HepG2 (cell line): ENCODE data around the gene C10orf67. TPM values are rescaled to one million over a fixed set of nuclear protein-coding genes. Genes with fewer than 3 reads are reported as not detected.

ENCODE experiments used
- ATAC-seq: fragments of 200-7000 bp; cut with Tn5 transposase; 3 replicates; pipeline ENCODE4 v1.9.1; 2020; ENCODE audit warnings: mild to moderate bottlenecking, moderate library complexity
- BruUV-seq: library from RNA; stranded (reverse); fragments of 400-500 nt; replicated peaks from 2 replicates; lab custom pipeline; 2021; lab: Mats Ljungman, UMichigan
- CTCF ChIA-PET: fragments of 300-600 bp; formaldehyde crosslinking; extraction: SDS; loops from one replicate; lab custom pipeline; 2021; ENCODE audit warnings: low total read pairs, inconsistent platforms, low intra/inter-chr PET ratio; lab: Yijun Ruan, JAX
- POLR2A ChIA-PET: fragments of 350-600 bp; sonication (Branson Sonifier 250); formaldehyde crosslinking; loops from one replicate; lab custom pipeline; 2020; ENCODE audit warnings: antibody characterized with exemption, inconsistent platforms; lab: Yijun Ruan, JAX
- DNase-seq: peaks from one replicate; pipeline ENCODE4 v3.0.0-alpha.2; 2015; ENCODE audit warnings: low spot score
- FAIRE-seq: peaks from 3 replicates; lab custom pipeline; 2011; peaks lifted over from hg19 to GRCh38; lab: Jason Lieb, UNC
- H2AFZ ChIP-seq: one replicate; pipeline ENCODE4 v1.6.1; 2011; ENCODE audit warnings: low read length, inconsistent platforms
- H3K27ac ChIP-seq: fragments of 300-600 bp; 3 replicates; pipeline ENCODE4 v1.8.0; 2011; ENCODE audit warnings: mixed run types, mild to moderate bottlenecking, mixed read lengths, low read length, inconsistent platforms; ENCODE audit not compliant: insufficient read depth; ENCODE audit errors: extremely low read length
- H3K27me3 ChIP-seq, 2 experiments: fragments of 200-600 bp in 1 of 2; 2 replicates in 1 of 2; 3 replicates in 1 of 2; pipeline versions ENCODE4 v1.6.0 to v1.8.0; 2011; ENCODE audit warnings: low read length in 2 of 2, mild to moderate bottlenecking in 2 of 2, moderate library complexity in 2 of 2, inconsistent platforms in 1 of 2; ENCODE audit not compliant: insufficient read depth in 2 of 2, control insufficient read depth in 1 of 2
- H3K36me3 ChIP-seq, 2 experiments: fragments of 200-600 bp in 1 of 2; replicated peaks in 1 of 2; 2 replicates in 1 of 2; 3 replicates in 1 of 2; pipeline versions ENCODE4 v1.5.1 to v1.8.0; 2011; ENCODE audit warnings: low read length in 2 of 2, inconsistent platforms in 1 of 2; ENCODE audit not compliant: insufficient read depth in 2 of 2, control insufficient read depth in 1 of 2
- H3K4me1 ChIP-seq: 2 replicates; pipeline ENCODE4 v1.5.1; 2012; ENCODE audit warnings: low read length, inconsistent platforms; ENCODE audit not compliant: insufficient read depth
- H3K4me2 ChIP-seq: 2 replicates; pipeline ENCODE4 v1.6.0; 2011; ENCODE audit warnings: low read depth, low read length, inconsistent platforms
- H3K4me3 ChIP-seq, 3 experiments: fragments of 200-600 bp in 1 of 3; sonication (generic), shearing (Covaris generic) in 1 of 3; replicated peaks in 1 of 3; 2 replicates each; pipeline ENCODE4 v1.5.1; 2011 to 2016; ENCODE audit warnings: low read length in 3 of 3, inconsistent platforms in 2 of 3, low read depth in 2 of 3, mild to moderate bottlenecking in 2 of 3, control low read depth in 1 of 3, mixed read lengths in 1 of 3; ENCODE audit not compliant: insufficient read depth in 1 of 3
- H3K79me2 ChIP-seq: one replicate; pipeline ENCODE4 v1.6.1; 2011; ENCODE audit warnings: low read length, inconsistent platforms; ENCODE audit not compliant: insufficient read depth
- H3K9ac ChIP-seq: 2 replicates; pipeline ENCODE4 v1.6.0; 2011; ENCODE audit warnings: mild to moderate bottlenecking, low read depth, low read length, inconsistent platforms; ENCODE audit not compliant: insufficient read depth
- H3K9me3 ChIP-seq: 2 replicates; pipeline ENCODE4 v1.5.1; 2012; ENCODE audit warnings: mild to moderate bottlenecking, low read length
- H4K20me1 ChIP-seq: 2 replicates; pipeline ENCODE4 v1.6.0; 2011; ENCODE audit warnings: inconsistent platforms, mild to moderate bottlenecking, low read length, moderate library complexity; ENCODE audit not compliant: insufficient read depth
- MED8 ChIP-seq: sonication (generic); formaldehyde crosslinking; IDR thresholded peaks from 2 replicates; pipeline ENCODE4 v1.8.1; 2023; ENCODE audit warnings: mild to moderate bottlenecking, missing genetic modification reagents; ENCODE audit not compliant: insufficient replicate concordance
- SNAPC2 ChIP-seq: sonication (generic); formaldehyde crosslinking; IDR thresholded peaks from 2 replicates; pipeline ENCODE4 v1.8.1; 2022; ENCODE audit warnings: mild to moderate bottlenecking, missing genetic modification reagents
- ZNF318 ChIP-seq: sonication (generic); formaldehyde crosslinking; IDR thresholded peaks from 2 replicates; pipeline ENCODE4 v1.4.0; 2020; ENCODE audit warnings: mild to moderate bottlenecking, missing genetic modification reagents
- ZNF326 ChIP-seq: sonication (generic); formaldehyde crosslinking; IDR thresholded peaks from 2 replicates; pipeline ENCODE4 v1.4.0; 2020; ENCODE audit warnings: missing genetic modification reagents, borderline replicate concordance
- WGBS: methylation state at CpG from one replicate; pipeline ENCODE4 v1.1.6; 2017; ENCODE audit warnings: low lambda C conversion rate; 5-methylcytosine and 5-hydroxymethylcytosine counted together
- in situ Hi-C: cut with HindIII; loops from 2 replicates; pipeline ENCODE4 v1.10.0; 2017; ENCODE audit warnings: low pct_unique_long_range_greater_than_20kb; ENCODE audit not compliant: extremely low pct_ligation_motif_present
- intact Hi-C: fragments of 100-400 bp; cut with micrococcal nuclease; formaldehyde crosslinking; loops from one replicate; pipeline ENCODE4 v1.10.0; 2022; ENCODE audit not compliant: unreplicated experiment
- polyA plus RNA-seq, 8 experiments: library from polyadenylated mRNA; depleted of rRNA in 3 of 8; stranded (reverse) in 7 of 8; unstranded in 1 of 8; fragments of >200 nt; fragmentation: Illumina TruSeq in 4 of 8; extraction: Trizol in 4 of 8; gene quantifications; 2 replicates each; pipeline versions ENCODE4 v1.2.1 to v1.2.3, GENCODE V29; 2011 to 2016; ENCODE audit warnings: low read depth in 4 of 8, missing spikeins in 1 of 8, mixed read lengths in 1 of 8; ENCODE audit not compliant: insufficient read depth in 1 of 8
- total RNA-seq, 5 experiments: library from RNA; depleted of rRNA; stranded (reverse); fragments of >200 nt; fragmentation: Illumina TruSeq; extraction: Trizol; gene quantifications; 2 replicates each; pipeline ENCODE4 v1.2.3, GENCODE V29; 2016; ENCODE audit warnings: low read depth in 1 of 5
- TF ChIP-seq, protein P1 (sequence below): sonication (generic); formaldehyde crosslinking; IDR thresholded peaks from 2 replicates; pipeline ENCODE4 v1.4.0; 2020; ENCODE audit warnings: low read depth, mild to moderate bottlenecking, missing genetic modification reagents

The C10orf67 gene
- total and polyA plus RNA-seq, 2 of the 13 experiments (the other 11 are each of a cell fraction or from before 2014, with no cell fraction given), result not detected

- ChIA-PET POLR2A (no interaction called here), CTCF (no interaction called here)
- BruUV-seq, result no TSS peak
- ATAC-seq, result no peak; the same call in 2 of the 3 replicates
- Histone ChIP-seq H4K20me1 (no peaks in the 10 kb centered on the region), H3K36me3 (no peaks in the 10 kb centered on the region), H3K4me1 (peaks cover 17% of the 10 kb centered on the region), H3K9me3 (no peaks in the 10 kb centered on the region), H3K4me2 (no peak overlapping the region), H3K27me3 (peaks cover 1 to 74% of the 10 kb centered on the region in 2 experiments; a peak in 4 of 5 replicates), H2AFZ (no peak overlapping the region), H3K4me3 (no peak overlapping the region), H3K27ac (no peak overlapping the region), H3K9ac (no peak overlapping the region)
- intact Hi-C loops (no loop called here), in situ Hi-C loops (no loop called here)
- 41% methylated on average over 20 of the region's 30 CpGs for WGBS
- TF ChIP-seq ZNF326 (no peak), MED8 (CRISPR knock-in tag) (no peak), ZNF318 (no peak), SNAPC2 (CRISPR knock-in tag) (no peak)
- TF ChIP-seq, protein P1, sequence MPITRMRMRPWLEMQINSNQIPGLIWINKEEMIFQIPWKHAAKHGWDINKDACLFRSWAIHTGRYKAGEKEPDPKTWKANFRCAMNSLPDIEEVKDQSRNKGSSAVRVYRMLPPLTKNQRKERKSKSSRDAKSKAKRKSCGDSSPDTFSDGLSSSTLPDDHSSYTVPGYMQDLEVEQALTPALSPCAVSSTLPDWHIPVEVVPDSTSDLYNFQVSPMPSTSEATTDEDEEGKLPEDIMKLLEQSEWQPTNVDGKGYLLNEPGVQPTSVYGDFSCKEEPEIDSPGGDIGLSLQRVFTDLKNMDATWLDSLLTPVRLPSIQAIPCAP, result no peak
- TF ChIP-seq, all 625 proteins: peak for 0
- H3K79me2 ChIP-seq, result no peaks in the 10 kb centered on the region
- DNase-seq (no peak), FAIRE-seq (no peak)
Observed at GRCh38 chr10:23199768-23200511, 144.7 kb downstream of the C10orf67 start.
